ENCODE data around the gene ADCYAP1R1. TPM values are rescaled to one million over a fixed set of nuclear protein-coding genes. Genes with fewer than 3 reads are reported as not detected.

ADCYAP1R1 gene
- total RNA-seq, 1 experiment from 2014 or later = not detected

DNA sequence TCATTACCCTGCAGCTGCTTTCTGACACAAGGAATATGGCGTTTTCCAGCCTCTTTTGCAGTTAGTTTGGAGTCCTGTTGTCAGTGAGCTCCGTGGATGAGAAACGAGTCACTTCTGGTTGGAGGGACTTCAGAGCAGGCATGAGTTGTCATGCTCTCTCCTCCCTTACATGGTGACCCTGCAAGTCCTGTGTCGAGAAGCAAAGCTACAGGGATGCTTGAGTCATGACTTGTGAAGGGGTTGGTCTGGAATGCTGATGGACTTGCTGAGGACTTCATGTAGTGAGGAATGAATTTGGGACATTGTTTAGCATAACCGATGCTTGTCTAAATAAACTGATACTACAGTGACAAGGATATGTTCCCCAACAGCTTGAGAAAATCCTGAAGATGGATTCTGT lies 108.8 kb downstream of the ADCYAP1R1 start:
- Histone ChIP-seq H3F3A (ENCODE audit: insufficient read depth, low read depth) (no peaks in the 10 kb centered on the region), H3K27ac (no peak overlapping the region), H2AFZ (no peak overlapping the region; the same call in 1 of the 2 replicates), H3K79me2 (ENCODE audit: low read depth) (no peaks in the 10 kb centered on the region), H4K20me1 (ENCODE audit: insufficient read depth) (no peaks in the 10 kb centered on the region), H3K4me1 (replicated peaks; ENCODE audit: insufficient read depth) (no peaks in the 10 kb centered on the region), H3K4me2 (no peak overlapping the region), H3K4me3 (no peak overlapping the region), H3K36me3 (ENCODE audit: low read depth) (no peaks in the 10 kb centered on the region), H3K9me2 (ENCODE audit: insufficient read depth) (0 out of 2 replicates have a peak, but pooled peaks cover 5% of the 10 kb centered on the region), H3K27me3 (ENCODE audit: insufficient read depth, low read depth) (0 out of 2 replicates have a peak, but pooled peaks cover 8% of the 10 kb centered on the region), H3K9me3 (ENCODE audit: insufficient read depth, low read depth) (no peaks in the 10 kb centered on the region)
- no TSS peak for BruUV-seq (replicated peaks)
- TF ChIP-seq, protein P1, sequence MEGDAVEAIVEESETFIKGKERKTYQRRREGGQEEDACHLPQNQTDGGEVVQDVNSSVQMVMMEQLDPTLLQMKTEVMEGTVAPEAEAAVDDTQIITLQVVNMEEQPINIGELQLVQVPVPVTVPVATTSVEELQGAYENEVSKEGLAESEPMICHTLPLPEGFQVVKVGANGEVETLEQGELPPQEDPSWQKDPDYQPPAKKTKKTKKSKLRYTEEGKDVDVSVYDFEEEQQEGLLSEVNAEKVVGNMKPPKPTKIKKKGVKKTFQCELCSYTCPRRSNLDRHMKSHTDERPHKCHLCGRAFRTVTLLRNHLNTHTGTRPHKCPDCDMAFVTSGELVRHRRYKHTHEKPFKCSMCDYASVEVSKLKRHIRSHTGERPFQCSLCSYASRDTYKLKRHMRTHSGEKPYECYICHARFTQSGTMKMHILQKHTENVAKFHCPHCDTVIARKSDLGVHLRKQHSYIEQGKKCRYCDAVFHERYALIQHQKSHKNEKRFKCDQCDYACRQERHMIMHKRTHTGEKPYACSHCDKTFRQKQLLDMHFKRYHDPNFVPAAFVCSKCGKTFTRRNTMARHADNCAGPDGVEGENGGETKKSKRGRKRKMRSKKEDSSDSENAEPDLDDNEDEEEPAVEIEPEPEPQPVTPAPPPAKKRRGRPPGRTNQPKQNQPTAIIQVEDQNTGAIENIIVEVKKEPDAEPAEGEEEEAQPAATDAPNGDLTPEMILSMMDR (conservative IDR thresholded peaks at IDR 0.05) = no peak
- no peak for TF ChIP-seq EZH2 (IDR thresholded peaks at IDR 0.05; ENCODE audit: low read depth)
- intact Hi-C loops (cut with micrococcal nuclease; ENCODE audit: unreplicated experiment) = no loop called here
- CTCF ChIA-PET = no interaction called here
- DNase-seq = no peak
- POLR2A ChIA-PET (ENCODE audit: unreplicated experiment) = no interaction called here

Other genes with a start within 250 kb of the ADCYAP1R1 start
- gene AQP1, start 140.5 kb upstream of the ADCYAP1R1 start, total RNA-seq (2021) = 4.0 and 4.8 TPM in 2 replicates
- not detected in 2 replicates for gene GHRHR, start 88.4 kb upstream of the ADCYAP1R1 start, total RNA-seq (2021)

Data from PC-9 (cell line).